Liver (tissue), 3 donors: ENCODE results near the gene CD276.

ENCODE experiments used
- CTCF ChIP-seq: fragments of 150-350 bp; IDR thresholded peaks from 2 replicates; pipeline ENCODE4 v1.5.1; 2017; ENCODE audit warnings: improper control_type of control experiment, low read depth, low read length; ENCODE audit not compliant: missing input control
- GABPA ChIP-seq, 2 donors: IDR thresholded peaks in 1 of 2; conservative IDR thresholded peaks in 1 of 2; 2 replicates each; pipeline ENCODE4 v1.6.1; 2016; ENCODE audit warnings: antibody characterized with exemption in 2 of 2, mild to moderate bottlenecking in 1 of 2, moderate library complexity in 1 of 2
- RXRA ChIP-seq, 2 donors: IDR thresholded peaks; 2 replicates each; pipeline ENCODE4 v1.6.1; 2017 to 2018; ENCODE audit warnings: antibody characterized with exemption in 2 of 2, mild to moderate bottlenecking in 1 of 2
- donor health status: healthy.
- donor health status: healthy.

- TF ChIP-seq GABPA (IDR thresholded peaks at IDR 0.05 in 1 of 2, conservative IDR thresholded peaks at IDR 0.05 in 1 of 2) = no peak
- no peak for TF ChIP-seq CTCF
- no peak for TF ChIP-seq RXRA (IDR thresholded peaks at IDR 0.05)
These were observed 53.4 kb downstream of the CD276 start for GRCh38 chr15:73737535-73737934.
